Psoas muscle (tissue), 8 donors: ENCODE results near the gene LGALS7B. TPM values are rescaled to one million over a fixed set of nuclear protein-coding genes. Genes with fewer than 3 reads are reported as not detected.
"Not testable (repeated sequence)": the region's sequence is repeated elsewhere in the genome, so short reads cannot be mapped to it uniquely, and the experiment has no call there.

Experiments
- ATAC-seq, 4 donors: fragments of 200-7000 bp; cut with Tn5 transposase; one replicate each; pipeline ENCODE4 v1.9.1; 2020; ENCODE audit warnings: moderate library complexity in 3 of 4, mild to moderate bottlenecking in 2 of 4
- DNase-seq, 2 donors: peaks; one replicate each; pipeline ENCODE4 v3.0.0-alpha.2; 2020
- H3K27ac ChIP-seq: fragments of 200-600 bp; one replicate; pipeline ENCODE4 v1.8.0; 2022
- H3K27me3 ChIP-seq, 3 donors: fragments of 200-600 bp in 1 of 3; one replicate each; pipeline versions ENCODE4 v1.6.1 to v1.8.0; 2013 to 2022; ENCODE audit warnings: low read length in 2 of 3, mild to moderate bottlenecking in 2 of 3, moderate library complexity in 1 of 3; ENCODE audit not compliant: insufficient read depth in 3 of 3
- H3K36me3 ChIP-seq, 2 donors: fragments of 200-600 bp in 1 of 2; one replicate each; pipeline versions ENCODE4 v1.6.1 to v1.8.0; 2013 to 2022; ENCODE audit warnings: low read depth in 1 of 2, mild to moderate bottlenecking in 1 of 2, moderate library complexity in 1 of 2; ENCODE audit not compliant: insufficient read depth in 1 of 2
- H3K4me1 ChIP-seq: fragments of 200-600 bp; one replicate; pipeline ENCODE4 v1.8.0; 2022
- H3K4me3 ChIP-seq: fragments of 200-600 bp; one replicate; pipeline ENCODE4 v1.8.0; 2022; ENCODE audit warnings: mild to moderate bottlenecking
- H3K9me3 ChIP-seq: fragments of 200-600 bp; one replicate; pipeline ENCODE4 v1.8.0; 2022
- CTCF ChIP-seq: fragments of 200-600 bp; IDR thresholded peaks from one replicate; pipeline ENCODE4 v1.8.0; 2022; ENCODE audit warnings: antibody characterized with exemption
- WGBS, 3 donors: extraction: QIAGEN DNeasy Blood & Tissue Kit; methylation state at CpG; one replicate each; pipeline versions ENCODE4 v1.1.6 to v1.1.7; 2013; 5-methylcytosine and 5-hydroxymethylcytosine counted together
- intact Hi-C, 2 donors: fragments of 100-400 bp; cut with DNase I; formaldehyde crosslinking; loops; one replicate each; pipeline versions ENCODE4 v1.11.0 to v1.14.2; 2022
- polyA plus RNA-seq, 3 donors: library from polyadenylated mRNA; stranded (reverse); fragments of 200-250 nt; gene quantifications; one replicate each; pipeline ENCODE4 v1.2.3, GENCODE V29; 2013
- total RNA-seq, 4 donors: library from RNA; stranded (reverse); fragmentation: NEBNext Ultra II Directional in 2 of 4; extraction: Animal tissue kit (Norgen Biotek cat#: 25700) in 2 of 4; gene quantifications; one replicate each; pipeline versions ENCODE4 v1.2.1 to v1.2.4, GENCODE V29; 2021 to 2023
- donor health status: healthy with polysubstance abuse.
- donor health status: DM: no; HTN: no; CAD: no; lungs with moderate emphysema.
- donor health status: Bipolar disorder and iron deficiency.
- donor health status: healthy.
- donor health status: DM: yes; HTN: yes; CAD: no.
- donor health status: DM: no; HTN: no; CAD: no.
- donor health status: DM: no; HTN: no; CAD: no.
- donor health status: DM: yes; HTN: yes; CAD: no.

Gene LGALS7B
- total and polyA plus RNA-seq, 7 donors, result 0.91 TPM; not detected in 6

DNA sequence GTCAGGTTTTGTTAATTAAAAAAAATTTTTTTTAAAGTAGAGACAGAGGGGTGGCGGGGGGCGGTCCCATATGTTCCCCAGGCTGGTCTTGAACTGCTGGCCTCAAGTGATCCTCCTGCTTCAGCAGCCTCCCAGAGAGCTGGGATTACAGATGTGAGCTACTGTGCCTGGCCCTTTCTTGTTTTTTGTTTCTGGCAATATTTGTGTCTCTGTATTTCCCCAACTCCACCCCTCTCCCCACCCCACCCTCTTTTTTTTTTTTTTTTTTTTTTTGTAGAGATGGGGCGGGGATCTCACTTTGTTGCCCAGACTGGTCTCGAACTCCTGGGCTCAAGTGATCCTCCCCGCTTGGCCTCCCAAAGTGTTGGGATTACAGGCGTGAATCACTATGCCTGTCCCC, 44.1 kb upstream of the LGALS7B start:
- DNase-seq, result no peak

DNA sequence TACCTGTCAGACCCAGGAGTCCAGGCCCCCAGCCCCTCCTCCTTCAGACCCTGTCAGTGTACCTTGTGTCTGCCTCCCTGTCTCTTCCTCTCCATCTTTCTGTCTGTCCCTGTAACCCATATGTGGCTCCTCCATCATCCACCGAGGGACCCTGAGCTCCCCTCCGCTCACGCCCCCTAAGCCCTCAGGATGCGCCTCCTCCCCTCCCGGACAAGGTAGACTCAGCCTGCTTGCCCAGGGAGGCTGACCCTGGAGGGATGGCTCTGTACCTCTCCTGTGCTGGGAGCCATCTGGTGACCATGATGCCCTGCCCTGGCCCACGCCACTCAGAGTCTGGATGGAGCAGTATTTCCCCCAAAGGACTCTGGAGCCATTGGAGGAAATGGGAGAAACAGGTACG, 43.7 kb upstream of the LGALS7B start:
- 80 to 91% (median 84%) methylated on average over 7 of the region's 7 CpGs for WGBS, 3 donors
- Histone ChIP-seq H3K4me3 (no peak overlapping the region), H3K4me1 (no peaks in the 10 kb centered on the region), H3K27ac (no peak overlapping the region), H3K9me3 (no peaks in the 10 kb centered on the region), H3K36me3 (no peaks in the 10 kb centered on the region), H3K27me3 (no peaks in the 10 kb centered on the region)
- ATAC-seq, result no peak
- DNase-seq, result no peak
- intact Hi-C loops, result no loop called here
- no peak for TF ChIP-seq CTCF

More for the DNA sequence above, 44.1 kb upstream of the LGALS7B start:
- Histone ChIP-seq H3K27ac (no peak overlapping the region), H3K27me3 (no peaks in the 10 kb centered on the region), H3K36me3 (no peaks in the 10 kb centered on the region), H3K9me3 (no peaks in the 10 kb centered on the region), H3K4me1 (no peaks in the 10 kb centered on the region), H3K4me3 (no peak overlapping the region)
- no peak for ATAC-seq
- WGBS, 3 donors, result 87 to 92% (median 90%) methylated on average over 6 of the region's 6 CpGs
- no peak for TF ChIP-seq CTCF
- intact Hi-C loops, result no loop called here

- H3K4me1 ChIP-seq, H3K27ac ChIP-seq, ATAC-seq, H3K36me3 ChIP-seq, DNase-seq, H3K4me3 ChIP-seq, intact Hi-C loops, H3K9me3 ChIP-seq, H3K27me3 ChIP-seq: not testable (repeated sequence)
- 80 to 83% (median 83%) methylated on average over 3 of the region's 3 CpGs for WGBS, 3 donors
Observed at GRCh38 chr19:38753783-38754182, 35.2 kb upstream of the LGALS7B start.

DNA sequence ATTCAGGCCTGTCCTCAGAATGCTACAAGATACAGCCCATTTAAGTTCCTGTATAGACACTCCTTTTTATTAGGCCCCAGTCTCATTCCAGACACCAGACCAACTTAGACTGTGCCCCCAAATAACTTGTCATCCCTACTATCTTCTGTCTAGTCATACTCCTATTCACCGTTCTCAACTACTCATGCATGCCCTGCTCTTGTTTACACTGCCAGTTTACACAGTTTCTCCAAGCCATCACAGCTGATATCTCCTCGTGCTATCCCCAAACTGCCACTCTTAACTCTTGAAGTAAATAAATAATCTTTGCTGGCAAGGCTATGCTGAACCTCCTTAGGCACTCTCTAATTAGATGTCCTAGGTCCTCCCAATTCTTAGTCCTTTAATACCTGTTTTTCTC, 34.8 kb upstream of the LGALS7B start:
- H3K36me3 ChIP-seq, H3K27ac ChIP-seq, DNase-seq, H3K4me1 ChIP-seq, intact Hi-C loops, H3K4me3 ChIP-seq, H3K9me3 ChIP-seq, H3K27me3 ChIP-seq, ATAC-seq: not testable (repeated sequence)
- 81 to 86% (median 83%) methylated on average over 1 to 2 of the region's 2 CpGs for WGBS, 3 donors

DNA sequence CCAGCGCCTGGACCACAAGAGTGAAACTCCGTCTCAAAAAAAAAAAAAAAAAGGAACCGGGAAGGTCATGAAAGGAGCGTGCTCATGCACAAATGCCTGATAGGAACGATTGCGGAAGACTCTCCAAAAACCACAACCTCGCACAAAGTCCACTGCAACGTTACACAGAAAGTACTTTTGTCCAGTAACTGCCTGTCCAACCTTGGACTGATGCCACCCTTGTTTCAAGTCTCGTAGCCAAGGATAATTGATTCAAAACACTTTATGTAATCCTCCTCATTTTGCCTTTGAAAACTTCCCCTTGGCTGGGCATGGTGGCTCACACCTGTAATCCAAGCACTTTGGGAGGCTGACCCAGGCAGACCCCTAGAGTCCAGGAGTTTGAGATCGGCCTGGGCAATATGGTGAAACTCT, 29.4 kb upstream of the LGALS7B start:
- H3K36me3 ChIP-seq, result no peaks in the 10 kb centered on the region
- peak in 1 of 2 donors; percentile 3 for DNase-seq
- H3K4me1 ChIP-seq, result no peaks in the 10 kb centered on the region
- ATAC-seq, result no peak
- no peak for TF ChIP-seq CTCF
- H3K4me3 ChIP-seq, result no peak overlapping the region
- WGBS, 3 donors, result 37 to 72% (median 52%) methylated on average over 10 of the region's 10 CpGs
- H3K27ac ChIP-seq, result no peak overlapping the region
- H3K9me3 ChIP-seq, result no peaks in the 10 kb centered on the region
- intact Hi-C loops, result no loop called here
- no peaks in the 10 kb centered on the region for H3K27me3 ChIP-seq

DNA sequence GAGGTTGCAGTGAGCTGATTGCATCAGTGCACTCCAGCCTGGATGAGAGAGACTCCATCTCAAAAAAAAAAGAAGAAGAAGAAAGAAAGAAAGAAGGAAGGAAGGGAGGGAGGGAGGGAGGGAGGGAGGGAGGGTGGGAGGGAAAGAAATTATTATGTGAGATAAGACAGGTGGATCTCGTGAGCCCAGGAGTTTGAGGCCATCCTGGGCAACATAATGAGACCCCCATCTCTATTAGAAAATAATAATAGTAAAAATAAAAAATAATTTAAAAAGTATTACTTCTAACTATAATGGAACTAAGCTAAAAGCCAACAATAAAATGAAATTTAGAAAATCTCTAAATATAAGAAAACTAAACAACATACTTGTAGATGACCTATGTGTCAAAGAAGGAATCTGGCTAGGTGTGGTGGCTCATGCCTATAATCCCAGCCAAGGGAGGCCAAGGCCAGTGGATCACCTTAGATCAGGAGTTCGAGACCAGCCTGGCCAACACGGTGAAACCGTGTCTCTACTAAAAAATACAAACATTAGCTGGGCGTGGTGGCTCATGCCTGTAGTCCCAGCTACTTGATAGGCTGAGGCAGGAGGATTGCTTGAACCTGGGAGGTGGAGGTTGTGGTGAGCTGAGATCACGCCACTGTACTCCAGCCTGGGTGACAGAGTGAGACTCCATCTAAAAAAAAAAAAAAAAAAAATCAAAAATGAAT, 28.0 kb upstream of the LGALS7B start:
- WGBS, 3 donors, result 76 to 92% (median 91%) methylated on average over 6 of the region's 6 CpGs
- not testable (repeated sequence) for ATAC-seq

DNA sequence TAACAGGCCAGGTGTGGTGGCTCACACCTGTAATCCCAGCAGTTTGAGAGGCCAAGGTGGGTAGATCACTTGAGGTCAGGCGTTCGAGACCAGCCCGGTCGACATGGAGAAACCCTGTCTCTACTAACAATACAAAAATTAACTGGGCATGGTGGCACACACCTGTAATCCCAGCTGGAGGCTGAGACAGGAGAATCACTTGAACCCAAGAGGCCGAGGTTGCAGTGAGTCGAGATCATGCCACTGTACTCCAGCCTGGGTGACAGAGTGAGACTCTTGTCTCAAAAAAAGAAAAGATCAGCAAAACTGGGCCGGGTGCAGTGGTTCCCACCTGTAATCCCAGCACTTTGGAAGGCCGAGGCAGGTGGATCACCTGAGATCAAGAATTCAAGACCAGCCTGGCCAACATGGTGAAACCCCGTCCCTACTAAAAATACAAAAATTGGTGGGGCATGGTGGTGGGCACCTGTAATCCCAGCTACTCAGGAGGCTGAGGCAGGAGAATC, 27.1 kb upstream of the LGALS7B start:
- intact Hi-C loops, H3K27ac ChIP-seq, H3K27me3 ChIP-seq, H3K4me1 ChIP-seq, ATAC-seq, H3K9me3 ChIP-seq, H3K4me3 ChIP-seq, H3K36me3 ChIP-seq: not testable (repeated sequence)
- peak in 1 of 2 donors; percentile 6 for DNase-seq
- WGBS, 3 donors, result 92 to 94% (median 93%) methylated on average over 9 of the region's 9 CpGs

More for the DNA sequence above, 28.0 kb upstream of the LGALS7B start:
- H3K9me3 ChIP-seq, H3K36me3 ChIP-seq, H3K4me3 ChIP-seq, intact Hi-C loops, H3K27me3 ChIP-seq, H3K4me1 ChIP-seq, H3K27ac ChIP-seq: not testable (repeated sequence)
- DNase-seq, result peak in 1 of 2 donors; percentile 4
